HEK293 (cell line): ENCODE measurements around the gene INPP5A.

Experiments used
- PBX3 ChIP-seq: sonication (generic); formaldehyde crosslinking; IDR thresholded peaks from 2 replicates; pipeline ENCODE4 v1.8.1; 2022; ENCODE audit warnings: mild to moderate bottlenecking, moderate library complexity, missing genetic modification reagents
- REST ChIP-seq: fragments of 450-650 bp; formaldehyde crosslinking; IDR thresholded peaks from 2 replicates; pipeline ENCODE4 v1.5.1; 2016; ENCODE audit warnings: missing biosample characterization, missing genetic modification characterization
- SP2 ChIP-seq: fragments of 450-650 bp; formaldehyde crosslinking; IDR thresholded peaks from 2 replicates; pipeline ENCODE4 v1.5.1; 2016; ENCODE audit warnings: missing biosample characterization, missing genetic modification characterization
- ZBTB20 ChIP-seq: fragments of 450-650 bp; formaldehyde crosslinking; IDR thresholded peaks from 2 replicates; pipeline ENCODE4 v1.5.1; 2016; ENCODE audit warnings: missing biosample characterization, missing genetic modification characterization
- ZBTB8A ChIP-seq: fragments of 450-650 bp; formaldehyde crosslinking; IDR thresholded peaks from 2 replicates; pipeline ENCODE4 v1.5.1; 2016; ENCODE audit warnings: missing biosample characterization, missing genetic modification characterization
- ZNF292 ChIP-seq: fragments of 450-650 bp; formaldehyde crosslinking; IDR thresholded peaks from 2 replicates; pipeline ENCODE4 v1.5.1; 2016; ENCODE audit warnings: low read depth, missing biosample characterization, missing genetic modification characterization, borderline replicate concordance
- ZNF311 ChIP-seq: fragments of 450-650 bp; formaldehyde crosslinking; IDR thresholded peaks from 2 replicates; pipeline ENCODE4 v1.5.1; 2017; ENCODE audit warnings: missing biosample characterization, missing genetic modification characterization, borderline replicate concordance
- ZNF621 ChIP-seq: fragments of 450-650 bp; formaldehyde crosslinking; IDR thresholded peaks from 2 replicates; pipeline ENCODE4 v1.5.1; 2017; ENCODE audit warnings: missing biosample characterization, missing genetic modification characterization
- ZNF629 ChIP-seq: fragments of 450-650 bp; formaldehyde crosslinking; IDR thresholded peaks from 2 replicates; pipeline ENCODE4 v1.5.1; 2017; ENCODE audit warnings: missing biosample characterization, missing genetic modification characterization
- ZSCAN18 ChIP-seq: fragments of 450-650 bp; formaldehyde crosslinking; IDR thresholded peaks from 2 replicates; pipeline ENCODE4 v1.5.1; 2016; ENCODE audit warnings: missing biosample characterization, missing genetic modification characterization
- TF ChIP-seq, protein P1 (sequence below): fragments of 450-650 bp; formaldehyde crosslinking; IDR thresholded peaks from 2 replicates; pipeline ENCODE4 v1.5.1; 2016; ENCODE audit warnings: missing biosample characterization, missing genetic modification characterization

- TF ChIP-seq, protein P1, sequence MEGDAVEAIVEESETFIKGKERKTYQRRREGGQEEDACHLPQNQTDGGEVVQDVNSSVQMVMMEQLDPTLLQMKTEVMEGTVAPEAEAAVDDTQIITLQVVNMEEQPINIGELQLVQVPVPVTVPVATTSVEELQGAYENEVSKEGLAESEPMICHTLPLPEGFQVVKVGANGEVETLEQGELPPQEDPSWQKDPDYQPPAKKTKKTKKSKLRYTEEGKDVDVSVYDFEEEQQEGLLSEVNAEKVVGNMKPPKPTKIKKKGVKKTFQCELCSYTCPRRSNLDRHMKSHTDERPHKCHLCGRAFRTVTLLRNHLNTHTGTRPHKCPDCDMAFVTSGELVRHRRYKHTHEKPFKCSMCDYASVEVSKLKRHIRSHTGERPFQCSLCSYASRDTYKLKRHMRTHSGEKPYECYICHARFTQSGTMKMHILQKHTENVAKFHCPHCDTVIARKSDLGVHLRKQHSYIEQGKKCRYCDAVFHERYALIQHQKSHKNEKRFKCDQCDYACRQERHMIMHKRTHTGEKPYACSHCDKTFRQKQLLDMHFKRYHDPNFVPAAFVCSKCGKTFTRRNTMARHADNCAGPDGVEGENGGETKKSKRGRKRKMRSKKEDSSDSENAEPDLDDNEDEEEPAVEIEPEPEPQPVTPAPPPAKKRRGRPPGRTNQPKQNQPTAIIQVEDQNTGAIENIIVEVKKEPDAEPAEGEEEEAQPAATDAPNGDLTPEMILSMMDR (tag by site-specific recombination): no peak
- TF ChIP-seq SP2 (tag by site-specific recombination) (no peak), ZSCAN18 (tag by site-specific recombination) (no peak), ZNF621 (tag by site-specific recombination) (no peak), ZBTB20 (tag by site-specific recombination) (no peak), ZNF629 (no peak), PBX3 (no peak), ZNF311 (no peak), ZNF292 (tag by site-specific recombination) (no peak), REST (tag by site-specific recombination) (no peak), ZBTB8A (no peak)
Observed at GRCh38 chr10:132600416-132600815, 62.8 kb downstream of the INPP5A start.
